HepG2 (cell line): Measurements from ENCODE around the gene CD19. TPM values are rescaled to one million over a fixed set of nuclear protein-coding genes. Genes with fewer than 3 reads are reported as not detected.

ENCODE experiments used
- DPF2 ChIP-seq: sonication (generic); formaldehyde crosslinking; IDR thresholded peaks from 2 replicates; pipeline ENCODE4 v1.4.0; 2020; ENCODE audit warnings: mild to moderate bottlenecking, low read depth, missing genetic modification reagents, borderline replicate concordance
- ELF3 ChIP-seq: IDR thresholded peaks from 2 replicates; pipeline ENCODE4 v1.6.1; 2016; ENCODE audit warnings: missing genetic modification reagents, missing compliant biosample characterization
- HDAC6 ChIP-seq: fragments of 200-600 bp; sonication (generic); IDR thresholded peaks from 2 replicates; pipeline ENCODE4 v1.7.0; 2017; ENCODE audit warnings: mild to moderate bottlenecking, antibody characterized with exemption, low read length, low read depth
- HNRNPLL ChIP-seq: fragments of 200-400 bp; formaldehyde crosslinking; IDR thresholded peaks from 2 replicates; pipeline ENCODE4 v1.6.1; 2017; ENCODE audit warnings: mild to moderate bottlenecking, low read depth, low read length; ENCODE audit not compliant: poor library complexity, severe bottlenecking
- HNRNPUL1 ChIP-seq: fragments of 200-400 bp; formaldehyde crosslinking; IDR thresholded peaks from 2 replicates; pipeline ENCODE4 v1.6.1; 2017; ENCODE audit warnings: low read depth, mild to moderate bottlenecking, low read length, moderate library complexity
- KLF12 ChIP-seq: sonication (generic); formaldehyde crosslinking; IDR thresholded peaks from 2 replicates; pipeline ENCODE4 v1.4.0; 2020; ENCODE audit warnings: missing genetic modification reagents, borderline replicate concordance
- MIER2 ChIP-seq: IDR thresholded peaks from 2 replicates; pipeline ENCODE4 v1.6.1; 2016; ENCODE audit warnings: missing biosample characterization, missing genetic modification reagents
- POLR2A ChIP-seq, 2 experiments: IDR thresholded peaks; 2 replicates each; pipeline ENCODE4 v1.6.1; 2011; ENCODE audit warnings: low read depth in 2 of 2, low read length in 2 of 2, mild to moderate bottlenecking in 1 of 2, moderate library complexity in 1 of 2; ENCODE audit not compliant: insufficient read depth in 1 of 2
- ZEB1 ChIP-seq: IDR thresholded peaks from 2 replicates; pipeline ENCODE4 v1.6.1; 2012; ENCODE audit warnings: mild to moderate bottlenecking, low read depth, inconsistent platforms; ENCODE audit not compliant: insufficient replicate concordance
- ZKSCAN8 ChIP-seq: IDR thresholded peaks from 2 replicates; pipeline ENCODE4 v1.6.1; 2016; ENCODE audit warnings: borderline replicate concordance, missing genetic modification reagents, missing compliant biosample characterization
- ZMYM3 ChIP-seq: sonication (generic); formaldehyde crosslinking; IDR thresholded peaks from 2 replicates; pipeline ENCODE4 v1.5.1; 2020; ENCODE audit warnings: mild to moderate bottlenecking, missing genetic modification reagents
- ZNF563 ChIP-seq: sonication (generic); formaldehyde crosslinking; IDR thresholded peaks from 2 replicates; pipeline ENCODE4 v1.8.0; 2022; ENCODE audit warnings: mild to moderate bottlenecking, moderate library complexity, missing genetic modification reagents
- ZNF788 ChIP-seq: sonication (generic); formaldehyde crosslinking; IDR thresholded peaks from 2 replicates; pipeline ENCODE4 v1.5.0; 2020; ENCODE audit warnings: mild to moderate bottlenecking, missing genetic modification reagents, borderline replicate concordance
- ZNF878 ChIP-seq: sonication (generic); formaldehyde crosslinking; IDR thresholded peaks from 2 replicates; pipeline ENCODE4 v1.8.1; 2023; ENCODE audit warnings: mild to moderate bottlenecking, missing genetic modification reagents, moderate library complexity
- ZNF883 ChIP-seq: sonication (generic); formaldehyde crosslinking; IDR thresholded peaks from 2 replicates; pipeline ENCODE4 v1.5.1; 2020; ENCODE audit warnings: mild to moderate bottlenecking, missing genetic modification reagents; ENCODE audit errors: not compliant biosample characterization
- ZSCAN25 ChIP-seq: sonication (generic); formaldehyde crosslinking; IDR thresholded peaks from 2 replicates; pipeline ENCODE4 v1.8.0; 2022; ENCODE audit warnings: mild to moderate bottlenecking, missing genetic modification reagents
- polyA plus RNA-seq, 8 experiments: library from polyadenylated mRNA; depleted of rRNA in 3 of 8; stranded (reverse) in 7 of 8; unstranded in 1 of 8; fragments of >200 nt; fragmentation: Illumina TruSeq in 4 of 8; extraction: Trizol in 4 of 8; gene quantifications; 2 replicates each; pipeline versions ENCODE4 v1.2.1 to v1.2.3, GENCODE V29; 2011 to 2016; ENCODE audit warnings: low read depth in 4 of 8, missing spikeins in 1 of 8, mixed read lengths in 1 of 8; ENCODE audit not compliant: insufficient read depth in 1 of 8
- total RNA-seq, 5 experiments: library from RNA; depleted of rRNA; stranded (reverse); fragments of >200 nt; fragmentation: Illumina TruSeq; extraction: Trizol; gene quantifications; 2 replicates each; pipeline ENCODE4 v1.2.3, GENCODE V29; 2016; ENCODE audit warnings: low read depth in 1 of 5
- TF ChIP-seq, protein P1 (sequence below), 2 experiments: sonication (generic) in 1 of 2; formaldehyde crosslinking in 1 of 2; IDR thresholded peaks; 2 replicates each; pipeline versions ENCODE4 v1.6.1 to v1.9.0; 2014 to 2022; ENCODE audit warnings: antibody characterized with exemption in 1 of 2, borderline replicate concordance in 1 of 2, inconsistent platforms in 1 of 2, low read depth in 1 of 2, missing genetic modification reagents in 1 of 2
- TF ChIP-seq, protein P2 (sequence below): sonication (generic); formaldehyde crosslinking; IDR thresholded peaks from 2 replicates; pipeline ENCODE4 v1.5.0; 2020; ENCODE audit warnings: mild to moderate bottlenecking, missing genetic modification reagents
- TF ChIP-seq, protein P3 (sequence below): fragments of 450-650 bp; IDR thresholded peaks from 2 replicates; pipeline ENCODE4 v1.6.1; 2016

CD19 gene
- total and polyA plus RNA-seq, 2 of the 13 experiments (the other 11 are each of a cell fraction or from before 2014, with no cell fraction given): 0.55 to 1.1 TPM

DNA sequence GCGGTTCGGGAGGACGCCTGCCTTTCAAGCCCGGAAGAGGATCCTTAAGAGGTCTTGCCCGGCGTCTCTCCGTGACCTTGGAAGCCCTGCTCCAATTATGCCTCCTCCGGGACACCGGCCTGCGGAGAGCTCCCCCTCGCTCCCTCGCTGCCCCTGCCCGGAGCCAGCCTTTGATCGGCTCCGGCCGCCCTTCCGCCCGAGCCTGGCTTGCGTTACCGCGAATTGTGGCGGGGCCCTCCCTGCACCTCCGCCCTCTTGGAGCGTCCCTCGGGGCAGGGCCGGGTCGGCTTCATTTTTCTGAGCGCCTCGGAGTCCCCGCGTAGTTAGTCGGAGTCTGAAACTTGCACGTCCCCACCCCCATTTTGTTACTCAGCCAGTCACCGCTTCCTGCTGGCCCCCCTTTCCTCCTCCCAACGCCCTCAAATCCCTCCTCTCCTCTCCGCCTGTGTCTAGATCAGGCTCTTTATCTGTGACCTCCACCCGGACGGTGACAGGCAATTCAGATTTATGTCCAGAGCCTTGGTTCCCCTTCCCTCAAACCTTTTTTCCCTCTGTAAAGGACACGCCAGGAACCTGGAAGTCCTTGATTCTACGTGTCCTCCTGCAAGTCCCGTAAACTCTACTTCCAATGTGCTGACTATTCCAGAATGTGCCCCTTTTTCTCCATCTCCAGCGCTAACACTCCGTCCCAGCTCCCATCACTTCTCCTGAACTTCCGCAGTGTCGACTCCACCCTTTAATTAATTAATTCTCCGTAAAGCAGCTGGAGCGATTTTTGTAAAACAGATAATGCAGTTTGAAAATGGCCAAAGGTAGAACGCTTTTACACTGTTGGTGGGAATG is 6.2 kb upstream of the CD19 start (continued):
- TF ChIP-seq ZNF883 (CRISPR knock-in tag) (no peak), HNRNPLL (peak; percentile 15), ZNF878 (no peak), ZKSCAN8 (CRISPR knock-in tag) (no peak), ZNF563 (no peak; the same call in 1 of the 2 replicates), HNRNPUL1 (no peak), ELF3 (CRISPR knock-in tag) (peak; percentile 73), ZEB1 (no peak), DPF2 (0 out of 2 replicates have a peak, but pooled peaks have one; percentile 39), POLR2A (IDR thresholded peaks at IDR 0.05; ENCODE audit: insufficient read depth in 1 of 2, low read depth in 2 of 2, low read length in 2 of 2) (peak; percentile 70 to 75; a peak in 3 of 4 replicates), ZNF788 (CRISPR knock-in tag) (peak; percentile 66; the same call in 1 of the 2 replicates), ZMYM3 (CRISPR knock-in tag) (0 out of 2 replicates have a peak, but pooled peaks have one; percentile 43), HDAC6 (no peak), MIER2 (CRISPR knock-in tag) (0 out of 2 replicates have a peak, but pooled peaks have one; percentile 19), KLF12 (CRISPR knock-in tag) (0 out of 2 replicates have a peak, but pooled peaks have one; percentile 20), ZSCAN25 (CRISPR knock-in tag) (peak; percentile 68; the same call in 1 of the 2 replicates)
- TF ChIP-seq, protein P1, sequence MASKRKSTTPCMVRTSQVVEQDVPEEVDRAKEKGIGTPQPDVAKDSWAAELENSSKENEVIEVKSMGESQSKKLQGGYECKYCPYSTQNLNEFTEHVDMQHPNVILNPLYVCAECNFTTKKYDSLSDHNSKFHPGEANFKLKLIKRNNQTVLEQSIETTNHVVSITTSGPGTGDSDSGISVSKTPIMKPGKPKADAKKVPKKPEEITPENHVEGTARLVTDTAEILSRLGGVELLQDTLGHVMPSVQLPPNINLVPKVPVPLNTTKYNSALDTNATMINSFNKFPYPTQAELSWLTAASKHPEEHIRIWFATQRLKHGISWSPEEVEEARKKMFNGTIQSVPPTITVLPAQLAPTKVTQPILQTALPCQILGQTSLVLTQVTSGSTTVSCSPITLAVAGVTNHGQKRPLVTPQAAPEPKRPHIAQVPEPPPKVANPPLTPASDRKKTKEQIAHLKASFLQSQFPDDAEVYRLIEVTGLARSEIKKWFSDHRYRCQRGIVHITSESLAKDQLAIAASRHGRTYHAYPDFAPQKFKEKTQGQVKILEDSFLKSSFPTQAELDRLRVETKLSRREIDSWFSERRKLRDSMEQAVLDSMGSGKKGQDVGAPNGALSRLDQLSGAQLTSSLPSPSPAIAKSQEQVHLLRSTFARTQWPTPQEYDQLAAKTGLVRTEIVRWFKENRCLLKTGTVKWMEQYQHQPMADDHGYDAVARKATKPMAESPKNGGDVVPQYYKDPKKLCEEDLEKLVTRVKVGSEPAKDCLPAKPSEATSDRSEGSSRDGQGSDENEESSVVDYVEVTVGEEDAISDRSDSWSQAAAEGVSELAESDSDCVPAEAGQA (IDR thresholded peaks at IDR 0.05; ENCODE audit: low read depth): no peak
- TF ChIP-seq, protein P1 (CRISPR knock-in tag; IDR thresholded peaks at IDR 0.05; ENCODE audit: borderline replicate concordance): 0 out of 2 replicates have a peak, but pooled peaks have one; percentile 35
- TF ChIP-seq, protein P2, sequence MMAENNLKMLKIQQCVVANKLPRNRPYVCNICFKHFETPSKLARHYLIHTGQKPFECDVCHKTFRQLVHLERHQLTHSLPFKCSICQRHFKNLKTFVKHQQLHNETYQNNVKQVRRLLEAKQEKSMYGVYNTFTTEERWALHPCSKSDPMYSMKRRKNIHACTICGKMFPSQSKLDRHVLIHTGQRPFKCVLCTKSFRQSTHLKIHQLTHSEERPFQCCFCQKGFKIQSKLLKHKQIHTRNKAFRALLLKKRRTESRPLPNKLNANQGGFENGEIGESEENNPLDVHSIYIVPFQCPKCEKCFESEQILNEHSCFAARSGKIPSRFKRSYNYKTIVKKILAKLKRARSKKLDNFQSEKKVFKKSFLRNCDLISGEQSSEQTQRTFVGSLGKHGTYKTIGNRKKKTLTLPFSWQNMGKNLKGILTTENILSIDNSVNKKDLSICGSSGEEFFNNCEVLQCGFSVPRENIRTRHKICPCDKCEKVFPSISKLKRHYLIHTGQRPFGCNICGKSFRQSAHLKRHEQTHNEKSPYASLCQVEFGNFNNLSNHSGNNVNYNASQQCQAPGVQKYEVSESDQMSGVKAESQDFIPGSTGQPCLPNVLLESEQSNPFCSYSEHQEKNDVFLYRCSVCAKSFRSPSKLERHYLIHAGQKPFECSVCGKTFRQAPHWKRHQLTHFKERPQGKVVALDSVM (CRISPR knock-in tag): peak; percentile 94
- TF ChIP-seq, protein P3, sequence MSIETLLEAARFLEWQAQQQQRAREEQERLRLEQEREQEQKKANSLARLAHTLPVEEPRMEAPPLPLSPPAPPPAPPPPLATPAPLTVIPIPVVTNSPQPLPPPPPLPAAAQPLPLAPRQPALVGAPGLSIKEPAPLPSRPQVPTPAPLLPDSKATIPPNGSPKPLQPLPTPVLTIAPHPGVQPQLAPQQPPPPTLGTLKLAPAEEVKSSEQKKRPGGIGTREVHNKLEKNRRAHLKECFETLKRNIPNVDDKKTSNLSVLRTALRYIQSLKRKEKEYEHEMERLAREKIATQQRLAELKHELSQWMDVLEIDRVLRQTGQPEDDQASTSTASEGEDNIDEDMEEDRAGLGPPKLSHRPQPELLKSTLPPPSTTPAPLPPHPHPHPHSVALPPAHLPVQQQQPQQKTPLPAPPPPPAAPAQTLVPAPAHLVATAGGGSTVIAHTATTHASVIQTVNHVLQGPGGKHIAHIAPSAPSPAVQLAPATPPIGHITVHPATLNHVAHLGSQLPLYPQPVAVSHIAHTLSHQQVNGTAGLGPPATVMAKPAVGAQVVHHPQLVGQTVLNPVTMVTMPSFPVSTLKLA: no peak
